ENCODE measurements around the gene SUN1. TPM values are rescaled to one million over a fixed set of nuclear protein-coding genes. Genes with fewer than 3 reads are reported as not detected.
"Not testable (repeated sequence)": the region's sequence is repeated elsewhere in the genome, so short reads cannot be mapped to it uniquely, and the experiment has no call there.

SUN1 gene
- total RNA-seq, 1 experiment from 2014 or later: 89.0 TPM

DNA sequence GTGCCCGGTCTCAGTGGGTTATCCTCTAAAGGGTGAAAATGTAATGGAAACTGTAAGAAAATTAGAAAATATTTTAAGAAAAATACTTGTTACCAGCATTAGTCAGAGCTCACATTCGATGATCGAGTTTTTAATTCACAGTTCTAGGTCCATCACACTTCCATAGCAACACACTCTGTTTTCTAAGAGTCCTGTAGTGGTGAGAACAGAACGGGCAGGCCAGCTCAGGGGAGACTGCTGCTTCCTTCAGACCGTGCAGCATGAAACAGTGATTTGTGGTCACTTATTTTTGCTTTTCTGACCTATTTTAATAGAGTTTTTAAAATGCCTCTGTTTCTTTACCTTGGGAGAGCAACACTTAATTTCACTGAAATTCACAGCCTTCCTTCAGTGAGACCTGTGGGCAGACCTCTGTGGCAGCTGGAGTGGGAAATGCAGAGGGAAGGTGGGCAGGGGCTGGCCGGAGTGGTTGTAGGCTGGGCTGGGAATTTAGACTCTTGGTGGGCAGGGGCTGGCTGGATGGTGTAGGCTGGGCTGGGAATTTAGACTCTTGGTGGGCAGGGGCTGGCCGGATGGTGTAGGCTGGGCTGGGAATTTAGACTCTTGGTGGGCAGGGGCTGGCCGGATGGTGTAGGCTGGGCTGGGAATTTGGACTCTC is 1.5 kb downstream of the SUN1 start:
- DNase-seq (ENCODE audit: low read depth): no peak

DNA sequence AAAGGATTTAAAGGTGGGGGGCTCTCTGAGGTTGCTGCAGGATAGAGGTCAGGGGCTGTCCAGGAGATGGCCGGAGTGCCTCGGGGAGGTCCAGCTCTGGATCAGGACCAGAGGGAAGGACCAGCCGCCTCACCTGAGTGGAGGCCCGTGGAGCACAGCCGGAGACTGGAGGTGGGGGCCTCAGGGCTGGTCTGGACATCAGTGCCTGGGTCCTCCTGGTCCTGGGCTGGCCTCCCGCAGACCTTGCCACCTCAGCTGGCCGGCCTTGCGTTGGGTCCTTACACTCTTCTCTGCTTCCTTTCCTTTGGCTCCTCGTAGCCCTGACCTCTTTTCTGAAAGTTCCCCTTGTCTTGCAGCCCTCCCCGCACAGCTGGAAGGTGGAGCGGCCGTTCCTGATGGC is 2.0 kb downstream of the SUN1 start:
- DNase-seq (ENCODE audit: low read depth): no peak

DNA sequence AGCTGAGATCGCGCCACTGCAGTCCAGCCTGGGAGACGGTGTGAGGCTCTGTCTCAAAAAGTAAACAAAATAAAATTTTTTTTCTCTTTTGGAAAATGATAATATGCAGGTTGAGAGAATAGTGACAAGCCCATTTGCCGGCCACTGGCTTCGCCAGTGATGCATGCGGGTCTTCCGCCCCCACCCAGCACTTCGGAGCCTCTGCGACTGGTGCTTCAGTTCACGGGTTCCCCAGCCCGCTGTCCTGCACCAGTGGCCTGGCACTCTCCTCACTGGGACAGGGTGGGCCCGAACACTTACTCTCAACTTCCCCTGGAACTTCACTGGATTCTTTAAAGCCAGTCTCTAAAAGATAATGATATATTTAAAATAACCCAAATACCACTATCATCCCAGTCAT is 2.7 kb downstream of the SUN1 start:
- DNase-seq (ENCODE audit: low read depth): no peak

DNA sequence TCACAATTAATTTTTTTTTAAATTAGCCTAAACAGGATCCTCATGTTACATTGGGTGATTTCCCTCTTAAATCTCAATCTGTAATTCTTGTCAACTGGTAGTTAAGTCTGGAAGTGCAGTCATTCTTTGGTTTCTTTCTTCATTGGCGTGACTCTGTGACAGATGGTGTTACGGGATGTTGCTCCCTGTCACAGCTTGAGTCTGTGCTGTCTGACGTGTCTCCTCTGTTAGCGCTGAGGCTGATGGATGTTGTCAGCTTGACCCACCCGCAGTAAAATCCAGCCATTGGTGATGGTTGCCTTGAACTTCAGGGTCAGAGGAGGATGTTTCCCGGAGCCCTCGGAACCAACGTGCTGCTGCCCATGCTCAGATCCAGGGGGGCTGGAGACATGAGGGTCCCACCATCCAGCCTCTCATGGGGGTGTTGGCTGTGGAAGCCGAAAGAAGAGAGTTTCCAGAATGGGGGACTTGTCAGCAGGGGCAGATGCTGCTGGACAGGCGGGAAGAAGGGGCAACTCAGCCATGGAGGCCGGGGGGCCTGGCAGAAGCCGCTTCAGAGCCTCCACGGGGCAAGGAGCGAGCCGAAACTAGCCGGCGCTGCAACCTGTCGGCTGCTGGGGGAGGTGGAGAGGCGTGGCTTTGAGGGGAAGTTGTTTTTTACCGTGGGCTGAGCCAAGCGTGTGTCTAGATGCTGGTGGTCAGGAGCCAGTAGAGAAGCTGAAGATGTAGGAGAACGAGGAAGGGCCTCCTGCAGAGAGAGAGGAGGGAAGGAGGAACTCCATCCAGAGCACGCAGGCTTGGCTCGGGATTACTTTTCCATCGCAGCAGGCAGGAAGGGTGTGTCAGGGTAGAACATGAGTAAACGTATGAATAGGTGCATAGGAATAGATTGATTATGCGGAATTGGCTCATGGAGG is 3.5 kb downstream of the SUN1 start:
- DNase-seq (ENCODE audit: low read depth): no peak

DNA sequence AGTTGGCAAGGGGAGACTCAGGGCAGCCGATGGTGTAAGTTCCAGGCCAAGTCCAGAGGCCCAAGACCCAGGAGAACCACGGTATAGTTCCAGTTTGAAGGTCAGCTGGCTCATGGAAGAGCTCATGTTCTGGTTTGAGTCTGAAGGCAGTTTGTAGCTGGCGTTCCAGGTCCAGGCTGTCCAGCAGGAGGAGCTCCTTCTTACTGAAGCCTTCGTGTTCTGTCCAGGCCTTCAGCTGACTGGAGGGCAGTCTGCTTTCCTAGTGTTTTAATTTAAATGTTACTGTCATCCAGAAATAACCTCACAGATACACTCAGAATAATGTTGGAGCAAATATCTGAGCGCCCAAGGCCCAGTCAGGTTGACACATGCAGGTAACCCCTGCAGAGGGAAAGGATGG is 4.2 kb downstream of the SUN1 start:
- DNase-seq (ENCODE audit: low read depth): no peak

DNA sequence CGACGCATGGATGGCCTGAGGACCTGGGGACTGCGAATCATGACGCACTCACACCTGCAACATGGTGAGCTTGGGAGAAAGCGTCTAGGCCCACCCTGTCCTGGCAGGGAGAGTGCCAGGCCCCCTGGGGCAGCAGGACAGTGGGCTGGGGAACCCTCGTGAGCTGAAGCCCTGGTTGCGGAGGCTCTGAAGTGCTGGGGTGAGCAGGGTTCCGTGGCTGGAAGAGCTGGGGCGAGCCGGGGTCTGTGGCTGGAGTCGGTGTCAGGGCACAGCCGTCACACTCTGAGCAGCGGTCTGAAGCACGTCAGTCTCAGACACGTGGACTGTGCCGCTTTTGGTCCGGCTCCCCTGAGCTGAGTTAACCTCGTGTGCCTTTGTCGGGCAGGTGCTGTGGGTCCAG is 4.7 kb downstream of the SUN1 start:
- no peak for DNase-seq (ENCODE audit: low read depth)

DNA sequence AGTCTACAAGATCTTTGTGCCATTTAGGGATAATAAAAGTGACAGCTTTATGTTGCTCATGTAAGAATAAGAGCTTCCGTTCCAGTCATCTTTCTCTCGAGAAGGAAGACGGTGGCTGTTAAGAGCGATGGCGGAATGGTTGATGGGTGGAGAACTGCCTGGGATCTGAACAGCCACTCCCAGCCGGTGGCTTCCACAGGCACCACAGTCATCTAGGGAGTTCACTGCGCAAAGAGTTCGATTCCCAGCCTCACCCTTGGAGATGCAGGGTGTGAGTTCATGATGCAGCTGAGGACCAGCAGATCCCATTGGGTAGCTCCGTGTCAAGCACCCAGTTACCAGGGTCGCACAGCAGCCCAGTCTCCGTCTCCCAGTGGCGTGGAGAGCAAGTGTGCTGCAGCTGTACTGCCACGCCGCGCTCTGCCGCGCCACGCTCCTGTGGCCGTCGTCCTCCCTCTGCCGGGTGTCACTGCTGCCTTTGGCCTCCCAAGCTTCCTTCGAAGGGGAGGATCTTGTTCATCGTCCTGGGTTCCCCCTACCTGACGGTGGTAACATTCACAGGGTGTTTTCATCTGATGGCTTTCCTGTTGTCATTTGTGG is 7.8 kb downstream of the SUN1 start:
- DNase-seq (ENCODE audit: low read depth): no peak

DNA sequence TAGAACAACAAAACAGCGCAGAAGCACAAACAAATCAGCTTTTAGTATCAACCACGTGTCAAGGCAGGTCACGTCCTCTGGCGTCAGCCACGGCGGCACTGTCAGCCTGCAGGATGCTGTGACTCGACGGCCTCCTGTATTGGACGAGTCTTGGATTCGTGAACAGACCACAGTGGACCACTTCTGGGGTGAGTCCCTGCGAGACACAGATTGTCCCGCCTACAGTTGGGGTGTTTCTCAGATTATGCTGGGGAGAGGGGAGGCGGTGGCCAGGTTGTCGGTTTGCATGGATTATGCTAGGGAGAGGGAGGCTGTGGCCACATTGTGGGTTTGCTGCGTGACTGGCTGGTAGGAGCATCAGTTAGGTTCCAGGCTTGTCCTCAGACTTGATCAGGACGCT is 9.7 kb downstream of the SUN1 start:
- no peak for DNase-seq (ENCODE audit: low read depth)

DNA sequence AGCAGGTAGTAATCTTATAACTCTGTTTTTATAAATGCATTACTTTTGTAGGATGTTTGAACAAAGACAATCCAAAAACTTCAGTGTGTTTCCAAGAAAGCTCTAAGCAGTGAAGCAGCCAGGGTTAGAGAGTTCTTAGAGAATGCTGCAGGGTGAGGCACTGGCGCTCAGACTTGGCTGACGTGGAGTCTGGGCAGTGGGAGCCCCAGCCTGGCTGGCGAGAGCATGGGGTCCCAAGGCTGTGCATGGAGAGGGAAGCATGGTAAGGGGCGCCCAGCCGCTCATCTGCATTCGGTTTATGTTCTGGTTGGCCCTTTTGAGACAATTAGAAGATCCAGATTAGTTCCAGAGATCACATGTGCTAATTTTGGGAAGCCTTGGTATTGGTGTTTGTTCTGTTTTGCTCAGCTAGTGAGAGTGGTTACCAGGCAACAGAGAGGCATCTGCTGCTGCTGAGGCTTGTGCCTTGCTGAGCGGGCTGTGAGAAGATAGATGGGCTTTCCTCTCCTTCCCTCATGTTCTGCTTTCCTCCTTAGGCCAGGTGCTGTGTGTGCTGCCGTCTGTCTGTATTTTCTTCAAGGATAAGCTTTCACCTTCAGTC is 10.3 kb downstream of the SUN1 start:
- no peak for DNase-seq (ENCODE audit: low read depth)

DNA sequence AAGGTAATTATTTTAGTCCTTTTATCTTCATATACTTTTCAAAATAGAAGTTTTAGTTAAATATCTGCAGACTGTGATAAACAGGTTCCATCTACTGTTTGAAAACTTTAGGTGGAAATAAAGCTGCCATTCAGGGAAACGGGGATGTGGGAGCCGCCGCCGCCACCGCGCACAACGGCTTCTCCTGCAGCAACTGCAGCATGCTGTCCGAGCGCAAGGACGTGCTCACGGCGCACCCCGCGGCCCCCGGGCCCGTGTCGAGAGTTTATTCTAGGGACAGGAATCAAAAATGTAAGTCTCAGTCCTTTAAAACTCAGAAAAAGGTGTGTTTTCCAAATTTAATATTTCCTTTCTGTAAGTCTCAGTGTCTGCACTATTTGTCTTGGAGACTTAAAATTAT is 11.0 kb downstream of the SUN1 start:
- no peak for DNase-seq (ENCODE audit: low read depth)

DNA sequence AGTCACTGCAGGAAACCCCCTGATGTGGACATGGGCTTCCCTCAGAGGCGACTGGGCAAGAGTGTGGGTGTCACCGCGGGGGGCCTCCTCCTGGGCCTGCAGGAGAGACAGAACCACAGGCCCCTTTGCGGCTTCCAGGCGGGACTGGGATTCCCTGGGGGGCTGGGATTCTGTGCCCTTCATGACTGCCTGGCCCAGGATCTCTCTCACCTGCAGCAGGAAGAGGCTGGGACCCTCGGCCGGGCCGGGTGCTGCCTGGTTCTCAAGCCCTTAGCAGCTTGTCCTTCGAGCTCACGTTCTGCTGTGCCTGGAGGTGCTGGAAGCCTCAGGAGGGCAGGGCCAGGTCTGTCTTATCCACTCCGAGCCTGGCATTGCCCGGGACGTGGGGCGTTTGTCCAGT is 11.8 kb downstream of the SUN1 start:
- no peak for DNase-seq (ENCODE audit: low read depth)

DNA sequence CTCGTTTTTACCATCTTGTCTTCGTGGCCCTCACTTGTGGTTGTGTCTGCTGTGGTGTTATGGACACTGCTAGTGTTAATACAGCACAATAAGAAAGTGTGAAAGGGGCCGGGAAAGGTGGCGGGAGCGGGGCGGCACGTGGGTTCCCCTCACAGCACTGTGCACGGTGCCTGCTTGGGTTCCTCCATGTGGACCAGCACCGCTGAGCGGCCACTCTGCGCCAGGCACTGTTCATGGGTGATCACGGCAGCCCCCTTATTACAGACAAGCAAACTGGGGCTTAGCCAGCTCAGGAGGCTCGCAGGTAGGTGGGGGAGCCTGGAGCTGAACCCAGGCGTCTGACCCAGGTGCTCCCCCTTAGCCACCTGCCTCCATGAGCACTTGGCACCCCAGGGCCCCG is 12.2 kb downstream of the SUN1 start:
- DNase-seq (ENCODE audit: low read depth): no peak

DNA sequence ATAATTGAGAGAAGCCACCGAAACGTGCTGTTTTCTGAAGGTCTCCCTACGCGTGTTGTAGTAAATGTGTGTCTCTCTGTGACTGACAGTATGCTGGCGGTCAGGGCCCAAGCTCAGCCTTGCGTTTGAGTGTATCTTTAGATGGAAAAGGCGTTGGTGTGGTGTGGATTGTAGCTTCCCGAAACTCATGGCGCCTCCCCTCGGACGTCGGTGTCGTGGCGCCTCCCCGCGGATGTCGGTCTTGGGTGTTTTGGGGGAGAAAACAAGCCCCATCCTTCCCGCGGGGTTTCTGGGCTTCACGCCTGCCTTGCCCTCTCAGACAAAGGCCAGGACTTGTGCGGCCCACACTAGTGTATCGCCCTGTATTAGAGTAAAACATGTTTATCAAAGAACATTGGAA is 12.8 kb downstream of the SUN1 start:
- no peak for DNase-seq (ENCODE audit: low read depth)

DNA sequence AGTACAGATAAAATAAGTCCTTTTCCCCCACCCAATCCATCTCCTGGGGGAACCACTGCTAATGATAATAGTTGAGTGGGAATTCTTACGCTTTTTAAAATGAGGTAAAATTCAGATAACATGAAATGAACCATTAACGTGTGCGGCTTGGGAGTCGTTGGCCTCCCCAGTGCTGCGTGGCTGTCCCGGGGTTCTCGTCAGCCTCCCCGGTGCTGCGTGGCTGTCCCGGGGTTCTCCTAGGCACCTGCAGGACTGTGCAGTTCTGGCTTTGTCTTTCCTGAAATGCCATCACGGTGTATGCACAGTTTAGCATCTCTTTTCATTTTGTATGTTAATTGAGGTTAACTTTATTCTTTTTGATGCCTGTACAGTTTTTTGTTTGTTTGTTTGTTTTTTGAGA is 13.5 kb downstream of the SUN1 start:
- DNase-seq (ENCODE audit: low read depth): no peak

DNA sequence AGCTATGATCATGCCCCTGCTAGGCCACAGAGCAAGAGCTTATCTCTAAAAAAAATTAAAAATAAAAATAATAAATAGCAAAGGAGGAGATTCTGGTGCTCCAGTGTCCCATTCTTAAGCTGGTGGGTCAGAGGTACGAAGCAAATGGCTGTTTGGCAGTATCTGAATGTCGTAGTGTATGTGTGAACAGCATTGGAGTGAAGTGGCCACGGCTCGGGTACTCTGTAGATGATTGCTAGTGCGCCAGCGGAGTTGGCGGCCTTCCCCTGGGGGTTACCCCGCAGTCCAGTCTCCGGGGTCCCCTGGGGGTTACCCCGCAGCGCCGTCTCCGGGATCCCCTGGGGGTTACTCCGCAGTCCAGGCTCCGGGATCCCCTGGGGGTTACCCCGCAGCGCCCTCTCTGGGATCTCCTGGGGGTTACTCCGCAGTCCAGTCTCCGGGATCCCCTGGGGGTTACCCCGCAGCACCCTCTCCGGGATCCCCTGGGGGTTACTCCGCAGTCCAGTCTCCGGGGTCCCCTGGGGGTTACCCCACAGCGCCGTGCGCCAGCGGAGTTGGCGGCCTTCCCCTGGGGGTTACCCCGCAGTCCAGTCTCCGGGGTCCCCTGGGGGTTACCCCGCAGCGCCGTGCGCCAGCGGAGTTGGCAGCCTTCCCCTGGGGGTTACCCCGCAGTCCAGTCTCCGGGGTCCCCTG is 14.8 kb downstream of the SUN1 start:
- DNase-seq (ENCODE audit: low read depth): not testable (repeated sequence)

DNA sequence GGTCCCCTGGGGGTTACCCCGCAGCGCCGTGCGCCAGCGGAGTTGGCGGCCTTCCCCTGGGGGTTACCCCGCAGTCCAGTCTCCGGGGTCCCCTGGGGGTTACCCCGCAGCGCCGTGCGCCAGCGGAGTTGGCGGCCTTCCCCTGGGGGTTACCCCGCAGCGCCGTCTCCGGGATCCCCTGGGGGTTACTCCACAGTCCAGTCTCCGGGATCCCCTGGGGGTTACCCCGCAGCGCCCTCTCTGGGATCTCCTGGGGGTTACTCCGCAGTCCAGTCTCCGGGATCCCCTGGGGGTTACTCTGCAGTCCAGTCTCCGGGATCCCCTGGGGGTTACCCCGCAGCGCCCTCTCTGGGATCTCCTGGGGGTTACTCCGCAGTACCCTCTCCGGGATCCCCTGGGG is 15.5 kb downstream of the SUN1 start:
- not testable (repeated sequence) for DNase-seq (ENCODE audit: low read depth)

DNA sequence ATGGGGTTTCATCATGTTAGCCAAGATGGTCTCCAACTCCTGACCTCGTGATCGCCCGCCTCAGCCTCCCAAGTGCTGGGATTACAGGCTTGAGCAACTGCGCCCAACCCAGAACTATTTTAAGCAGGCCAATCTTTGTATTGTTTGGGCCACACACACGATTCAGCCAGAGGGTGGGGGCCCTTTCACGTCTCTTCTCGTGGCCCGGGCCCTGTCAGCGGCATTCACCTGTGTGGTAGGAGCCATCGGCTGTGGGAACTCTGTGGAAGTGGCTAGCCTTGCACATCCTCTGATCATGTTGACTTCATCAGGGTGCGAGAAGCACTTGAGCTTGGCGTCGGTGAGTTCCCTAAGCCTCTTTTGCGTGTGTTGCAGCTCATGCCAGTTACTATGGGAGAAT is 16.9 kb downstream of the SUN1 start:
- DNase-seq (ENCODE audit: low read depth): no peak

DNA sequence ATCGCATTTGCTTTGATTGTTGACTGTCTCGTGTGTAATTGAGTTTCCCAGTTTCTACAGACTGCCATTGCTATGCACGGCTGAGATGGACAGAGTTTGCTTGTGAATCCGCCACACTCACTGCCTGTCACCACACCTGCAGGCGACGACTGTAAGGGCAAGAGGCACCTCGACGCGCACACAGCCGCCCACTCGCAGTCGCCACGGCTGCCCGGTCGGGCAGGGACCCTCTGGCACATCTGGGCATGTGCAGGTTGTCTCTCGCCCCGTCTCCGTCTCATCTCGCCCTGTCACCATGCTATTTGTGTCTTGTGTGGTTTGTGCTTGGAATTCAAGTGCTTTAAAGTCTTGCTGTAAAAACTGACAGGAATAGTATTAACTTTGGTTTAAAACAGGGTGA is 17.5 kb downstream of the SUN1 start:
- DNase-seq (ENCODE audit: low read depth): no peak

DNA sequence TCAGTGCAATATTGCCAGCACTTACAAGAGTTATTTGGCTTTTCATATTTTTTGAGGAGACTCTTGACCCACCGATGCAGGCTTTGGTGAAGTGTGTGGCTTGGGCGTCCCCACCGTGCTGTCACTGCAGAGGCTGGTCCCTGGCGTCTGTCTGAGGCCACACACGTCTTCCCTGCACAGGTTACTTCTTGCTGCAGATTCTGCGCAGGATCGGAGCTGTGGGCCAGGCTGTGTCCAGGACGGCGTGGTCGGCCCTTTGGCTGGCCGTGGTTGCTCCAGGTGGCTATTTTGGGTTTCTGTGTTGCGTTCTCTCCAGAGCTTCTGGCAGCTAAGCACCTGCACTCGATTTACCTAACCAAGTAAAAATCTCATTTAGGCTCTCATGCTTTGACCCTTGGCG is 18.9 kb downstream of the SUN1 start:
- DNase-seq (ENCODE audit: low read depth): no peak

DNA sequence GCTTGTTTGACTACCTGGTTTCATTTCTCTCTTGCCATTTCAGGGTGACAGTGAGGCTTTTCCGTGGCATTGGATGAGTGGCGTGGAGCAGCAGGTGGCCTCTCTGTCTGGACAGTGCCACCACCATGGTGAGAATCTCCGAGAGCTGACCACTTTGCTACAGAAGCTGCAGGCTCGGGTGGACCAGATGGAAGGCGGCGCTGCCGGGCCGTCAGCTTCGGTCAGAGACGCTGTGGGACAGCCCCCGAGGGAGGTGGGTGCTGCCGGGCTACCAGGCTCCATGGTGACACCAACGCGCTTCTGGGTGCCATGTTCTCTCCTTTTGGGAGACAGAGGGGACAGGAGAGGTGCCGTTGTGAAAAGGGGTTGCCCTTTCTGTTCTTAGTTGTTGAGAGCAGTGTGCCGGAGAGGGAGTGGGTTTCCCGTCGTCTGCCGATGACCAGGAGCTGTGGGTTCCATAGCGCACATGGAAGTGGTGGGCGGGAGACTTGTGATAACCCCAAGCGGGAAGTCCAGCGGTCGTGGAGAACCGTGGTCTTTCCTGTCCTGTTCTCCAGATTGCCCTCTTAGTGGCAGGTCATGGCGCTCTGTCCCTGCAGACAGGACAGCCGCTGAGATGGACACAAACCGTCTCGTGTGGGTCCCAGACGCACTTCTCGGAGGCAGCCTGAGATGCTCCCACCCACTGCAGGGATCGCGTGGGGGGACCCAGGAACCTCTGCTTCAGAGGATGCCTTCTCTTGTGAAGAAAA is 21.3 kb downstream of the SUN1 start:
- DNase-seq (ENCODE audit: low read depth): no peak

DNA sequence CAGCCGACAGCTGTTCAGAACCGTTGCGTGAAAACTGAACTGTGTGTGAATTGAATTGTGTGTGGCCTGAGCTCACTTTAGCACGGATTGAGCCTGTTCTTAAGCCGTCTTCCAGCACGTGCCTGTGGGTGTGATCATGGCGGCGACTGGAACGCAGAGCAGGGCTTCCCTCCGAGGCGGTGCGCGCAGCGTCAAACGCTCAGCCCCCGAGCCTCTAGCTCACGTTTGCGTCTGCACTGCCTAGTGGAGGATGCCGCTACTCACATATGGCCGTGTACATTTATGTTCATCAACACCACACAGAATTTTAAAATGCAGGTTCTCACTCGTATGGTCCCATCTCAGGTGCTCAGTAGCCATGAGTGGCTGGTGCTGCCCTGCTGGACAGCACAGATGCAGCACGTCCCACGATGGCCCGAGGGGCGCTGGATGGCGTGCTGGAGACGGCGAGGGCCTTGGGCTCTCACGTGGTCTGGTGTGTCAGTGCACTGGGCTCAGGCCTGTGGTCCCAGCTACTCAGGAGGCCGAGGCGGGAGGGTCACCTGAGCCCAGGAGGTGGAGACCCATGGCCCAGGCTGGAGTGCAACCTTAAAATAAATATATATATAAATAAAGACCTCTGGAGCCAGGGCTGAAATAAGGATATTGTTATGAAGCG is 22.0 kb downstream of the SUN1 start:
- no peak for DNase-seq (ENCODE audit: low read depth)
